Panc1 (cell line): ENCODE data around the gene RPP38. TPM values are rescaled to one million over a fixed set of nuclear protein-coding genes. Genes with fewer than 3 reads are reported as not detected.

Source experiments
- ATAC-seq: fragments of 200-7000 bp; cut with Tn5 transposase; 2 replicates; pipeline ENCODE4 v1.9.1; 2020; ENCODE audit warnings: mild to moderate bottlenecking, moderate library complexity
- BruUV-seq: library from RNA; stranded (reverse); fragments of 400-500 nt; replicated peaks from 2 replicates; lab custom pipeline; 2021; lab: Mats Ljungman, UMichigan
- CTCF ChIA-PET: fragments of 300-600 bp; sonication (Branson Sonifier 250); formaldehyde crosslinking; loops from one replicate; lab custom pipeline; 2022; ENCODE audit warnings: antibody characterized with exemption; lab: Charles Lee
- POLR2A ChIA-PET: fragments of 300-600 bp; sonication (Branson Sonifier 250); formaldehyde crosslinking; loops from one replicate; lab custom pipeline; 2022; ENCODE audit warnings: antibody characterized with exemption; lab: Charles Lee
- DNase-seq: peaks from one replicate; pipeline ENCODE4 v3.0.0-alpha.2; 2010; ENCODE audit warnings: low read depth, low spot score
- H3K27ac ChIP-seq: 2 replicates; pipeline ENCODE4 v1.5.1; 2011; ENCODE audit warnings: mild to moderate bottlenecking, low read length, inconsistent platforms
- H3K27me3 ChIP-seq: fragments of 200-500 bp; sonication (Bioruptor generic); 2 replicates; pipeline ENCODE4 v1.6.0; 2014; ENCODE audit warnings: low read length, inconsistent platforms; ENCODE audit not compliant: control insufficient read depth, insufficient read depth
- H3K36me3 ChIP-seq: fragments of 200-500 bp; sonication (Bioruptor generic); 2 replicates; pipeline ENCODE4 v1.5.1; 2014; ENCODE audit warnings: inconsistent platforms, mild to moderate bottlenecking, low read length, moderate library complexity; ENCODE audit not compliant: control insufficient read depth, insufficient read depth
- H3K4me1 ChIP-seq: 2 replicates; pipeline ENCODE4 v1.5.1; 2011; ENCODE audit warnings: inconsistent platforms, mild to moderate bottlenecking, low read length, moderate library complexity; ENCODE audit not compliant: control insufficient read depth, insufficient read depth
- H3K4me3 ChIP-seq, 2 experiments: 2 replicates each; pipeline ENCODE4 v1.5.1; 2011 to 2012; ENCODE audit warnings: low read depth in 2 of 2, low read length in 2 of 2, mild to moderate bottlenecking in 2 of 2, inconsistent platforms in 1 of 2, moderate library complexity in 1 of 2
- H3K9me3 ChIP-seq: fragments of 200-500 bp; sonication (Bioruptor generic); 2 replicates; pipeline ENCODE4 v1.5.1; 2014; ENCODE audit warnings: low read depth, mild to moderate bottlenecking, inconsistent platforms, low read length, moderate library complexity; ENCODE audit not compliant: control insufficient read depth, insufficient read depth
- POLR2AphosphoS5 ChIP-seq: IDR thresholded peaks from 2 replicates; pipeline ENCODE4 v1.6.1; 2012; ENCODE audit warnings: mild to moderate bottlenecking, low read depth, low read length, moderate library complexity
- SIN3A ChIP-seq: IDR thresholded peaks from 2 replicates; pipeline ENCODE4 v1.6.1; 2012; ENCODE audit warnings: low read depth, mild to moderate bottlenecking, low read length, moderate library complexity, borderline replicate concordance; ENCODE audit not compliant: insufficient read depth
- TCF7L2 ChIP-seq: IDR thresholded peaks from 2 replicates; pipeline ENCODE4 v1.6.1; 2011; ENCODE audit warnings: mild to moderate bottlenecking, low read depth, low read length, inconsistent platforms
- in situ Hi-C: cut with HindIII; loops from 2 replicates; pipeline ENCODE4 v1.10.0; 2016; ENCODE audit warnings: low sequenced_read_pairs, low pct_unique_long_range_greater_than_20kb
- intact Hi-C: fragments of 100-400 bp; cut with micrococcal nuclease; formaldehyde crosslinking; loops from one replicate; pipeline ENCODE4 v1.10.0; 2022; ENCODE audit not compliant: unreplicated experiment
- total RNA-seq: library from RNA; stranded (reverse); gene quantifications from one replicate; pipeline ENCODE4 v1.2.1, GENCODE V29; 2021; ENCODE audit not compliant: unreplicated experiment
- TF ChIP-seq, protein P1 (sequence below), 2 experiments: IDR thresholded peaks; 2 replicates each; pipeline ENCODE4 v1.6.1; 2011 to 2012; ENCODE audit warnings: low read depth in 2 of 2, control low read depth in 1 of 2, low read length in 1 of 2, mild to moderate bottlenecking in 1 of 2, moderate library complexity in 1 of 2; ENCODE audit not compliant: insufficient read depth in 1 of 2
- TF ChIP-seq, protein P2 (sequence below): fragments of 450-650 bp; IDR thresholded peaks from 2 replicates; pipeline ENCODE4 v1.5.1; 2017; ENCODE audit warnings: mild to moderate bottlenecking

Gene RPP38
- total RNA-seq, 1 experiment from 2014 or later, result 19.9 TPM

DNA sequence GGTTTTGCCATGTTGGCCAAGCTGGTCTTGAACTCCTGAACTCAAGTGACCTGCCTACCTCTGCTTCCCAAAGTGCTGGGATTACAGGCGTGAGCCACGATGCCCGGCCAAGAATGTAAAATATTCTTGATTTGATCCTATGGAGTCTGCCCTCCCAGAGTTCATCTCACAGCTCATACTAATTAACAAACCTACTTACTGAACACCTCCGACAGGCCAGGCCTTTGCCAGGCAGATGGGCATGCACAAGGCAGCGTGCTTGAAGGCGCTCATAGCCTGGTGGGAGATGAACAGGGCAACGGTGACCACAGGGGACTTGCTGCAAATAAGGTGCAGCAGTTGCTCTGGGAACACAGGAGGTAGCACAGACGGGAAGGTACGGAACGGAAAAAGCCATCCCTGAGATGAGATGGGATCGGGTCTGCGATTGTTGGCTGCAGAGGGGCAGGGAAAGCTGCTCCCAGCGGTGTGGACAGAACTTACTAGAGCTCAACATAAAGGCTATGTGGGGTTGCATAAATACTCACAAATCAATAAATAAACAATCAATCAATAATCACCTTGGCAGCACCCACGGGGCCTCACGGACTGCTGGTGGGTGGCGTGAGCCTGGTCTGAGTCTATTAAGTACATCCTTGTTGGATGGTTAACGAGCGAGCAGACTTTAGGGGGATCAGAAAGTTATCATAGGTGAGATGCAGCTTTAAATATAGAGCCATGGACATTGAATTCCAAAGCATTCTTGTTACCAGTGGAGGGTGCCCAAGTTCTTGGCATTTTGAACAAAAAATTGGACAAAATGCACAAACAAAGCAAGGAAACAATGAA lies 13.3 kb upstream of the RPP38 start:
- H3K4me1 ChIP-seq, result peaks cover 4% of the 10 kb centered on the region; the same call in 1 of the 2 replicates
- ChIA-PET POLR2A (no interaction called here), CTCF (interaction anchor here (0.5 kb wide), 1 partner anchor 18 kb away, joined by 6 read pairs; no protein-coding TSS in a partner anchor)
- H3K27ac ChIP-seq, result peak overlapping the region; percentile 71
- DNase-seq, result no peak
- peak overlapping the region; percentile 41 to 55 for H3K4me3 ChIP-seq
- intact Hi-C loops (no loop called here), in situ Hi-C loops (no loop called here)
- H3K27me3 ChIP-seq, result no peaks in the 10 kb centered on the region
- H3K36me3 ChIP-seq, result no peaks in the 10 kb centered on the region
- ATAC-seq, result peak; percentile 14; the same call in 1 of the 2 replicates
- no peaks in the 10 kb centered on the region for H3K9me3 ChIP-seq
- BruUV-seq, result no TSS peak
- TF ChIP-seq POLR2AphosphoS5 (no peak), SIN3A (no peak), TCF7L2 (no peak)
- TF ChIP-seq, protein P1, sequence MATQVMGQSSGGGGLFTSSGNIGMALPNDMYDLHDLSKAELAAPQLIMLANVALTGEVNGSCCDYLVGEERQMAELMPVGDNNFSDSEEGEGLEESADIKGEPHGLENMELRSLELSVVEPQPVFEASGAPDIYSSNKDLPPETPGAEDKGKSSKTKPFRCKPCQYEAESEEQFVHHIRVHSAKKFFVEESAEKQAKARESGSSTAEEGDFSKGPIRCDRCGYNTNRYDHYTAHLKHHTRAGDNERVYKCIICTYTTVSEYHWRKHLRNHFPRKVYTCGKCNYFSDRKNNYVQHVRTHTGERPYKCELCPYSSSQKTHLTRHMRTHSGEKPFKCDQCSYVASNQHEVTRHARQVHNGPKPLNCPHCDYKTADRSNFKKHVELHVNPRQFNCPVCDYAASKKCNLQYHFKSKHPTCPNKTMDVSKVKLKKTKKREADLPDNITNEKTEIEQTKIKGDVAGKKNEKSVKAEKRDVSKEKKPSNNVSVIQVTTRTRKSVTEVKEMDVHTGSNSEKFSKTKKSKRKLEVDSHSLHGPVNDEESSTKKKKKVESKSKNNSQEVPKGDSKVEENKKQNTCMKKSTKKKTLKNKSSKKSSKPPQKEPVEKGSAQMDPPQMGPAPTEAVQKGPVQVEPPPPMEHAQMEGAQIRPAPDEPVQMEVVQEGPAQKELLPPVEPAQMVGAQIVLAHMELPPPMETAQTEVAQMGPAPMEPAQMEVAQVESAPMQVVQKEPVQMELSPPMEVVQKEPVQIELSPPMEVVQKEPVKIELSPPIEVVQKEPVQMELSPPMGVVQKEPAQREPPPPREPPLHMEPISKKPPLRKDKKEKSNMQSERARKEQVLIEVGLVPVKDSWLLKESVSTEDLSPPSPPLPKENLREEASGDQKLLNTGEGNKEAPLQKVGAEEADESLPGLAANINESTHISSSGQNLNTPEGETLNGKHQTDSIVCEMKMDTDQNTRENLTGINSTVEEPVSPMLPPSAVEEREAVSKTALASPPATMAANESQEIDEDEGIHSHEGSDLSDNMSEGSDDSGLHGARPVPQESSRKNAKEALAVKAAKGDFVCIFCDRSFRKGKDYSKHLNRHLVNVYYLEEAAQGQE (IDR thresholded peaks at IDR 0.05; ENCODE audit: insufficient read depth in 1 of 2, low read depth in 2 of 2, low read length in 1 of 2), result no peak
- TF ChIP-seq, protein P2, sequence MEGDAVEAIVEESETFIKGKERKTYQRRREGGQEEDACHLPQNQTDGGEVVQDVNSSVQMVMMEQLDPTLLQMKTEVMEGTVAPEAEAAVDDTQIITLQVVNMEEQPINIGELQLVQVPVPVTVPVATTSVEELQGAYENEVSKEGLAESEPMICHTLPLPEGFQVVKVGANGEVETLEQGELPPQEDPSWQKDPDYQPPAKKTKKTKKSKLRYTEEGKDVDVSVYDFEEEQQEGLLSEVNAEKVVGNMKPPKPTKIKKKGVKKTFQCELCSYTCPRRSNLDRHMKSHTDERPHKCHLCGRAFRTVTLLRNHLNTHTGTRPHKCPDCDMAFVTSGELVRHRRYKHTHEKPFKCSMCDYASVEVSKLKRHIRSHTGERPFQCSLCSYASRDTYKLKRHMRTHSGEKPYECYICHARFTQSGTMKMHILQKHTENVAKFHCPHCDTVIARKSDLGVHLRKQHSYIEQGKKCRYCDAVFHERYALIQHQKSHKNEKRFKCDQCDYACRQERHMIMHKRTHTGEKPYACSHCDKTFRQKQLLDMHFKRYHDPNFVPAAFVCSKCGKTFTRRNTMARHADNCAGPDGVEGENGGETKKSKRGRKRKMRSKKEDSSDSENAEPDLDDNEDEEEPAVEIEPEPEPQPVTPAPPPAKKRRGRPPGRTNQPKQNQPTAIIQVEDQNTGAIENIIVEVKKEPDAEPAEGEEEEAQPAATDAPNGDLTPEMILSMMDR, result no peak

DNA sequence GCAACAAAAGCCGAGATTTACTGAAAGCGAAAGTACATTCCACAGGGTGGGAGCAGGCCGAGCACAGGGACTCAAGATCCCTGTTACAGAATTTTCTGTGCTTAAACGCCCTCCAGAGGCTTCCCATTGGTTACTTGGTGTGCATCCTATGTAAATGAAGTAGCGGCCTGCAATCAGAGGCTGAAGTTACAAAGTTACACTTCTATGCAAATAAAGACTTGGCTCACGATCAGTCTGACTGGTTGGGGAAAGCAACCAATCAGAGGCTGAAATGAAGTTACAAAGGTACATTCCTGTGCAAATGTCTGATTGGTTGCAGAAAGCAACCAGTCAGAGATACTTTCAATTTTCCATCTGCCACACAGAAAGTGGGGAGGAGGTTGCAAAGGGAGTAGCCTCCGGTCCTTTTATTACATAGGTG lies 12.6 kb upstream of the RPP38 start:
- CTCF ChIA-PET, result no interaction called here
- POLR2A ChIA-PET, result no interaction called here
- Histone ChIP-seq H3K4me1 (peaks cover 4% of the 10 kb centered on the region; the same call in 1 of the 2 replicates), H3K9me3 (no peaks in the 10 kb centered on the region), H3K27me3 (no peaks in the 10 kb centered on the region), H3K27ac (peak overlapping the region; percentile 71), H3K4me3 (peak overlapping the region; percentile 41 to 55), H3K36me3 (no peaks in the 10 kb centered on the region)
- peak; percentile 70 for ATAC-seq
- in situ Hi-C loops, result no loop called here
- TF ChIP-seq, protein P1 (IDR thresholded peaks at IDR 0.05; ENCODE audit: insufficient read depth in 1 of 2, low read depth in 2 of 2, low read length in 1 of 2), result no peak
- TF ChIP-seq, protein P2, result no peak; the same call in 1 of the 2 replicates
- TF ChIP-seq TCF7L2 (no peak), SIN3A (no peak), POLR2AphosphoS5 (no peak)
- intact Hi-C loops, result no loop called here
- no TSS peak for BruUV-seq
- DNase-seq, result no peak
